GM19099 (cell line): ENCODE measurements around the gene PLEKHA4.
A peak's percentile ranks its signal among the peaks of the same experiment; 100 is the strongest.

Experiments used
- POLR2A ChIP-seq: IDR thresholded peaks from 3 replicates; pipeline ENCODE4 v1.6.1; 2011; ENCODE audit warnings: low read depth; ENCODE audit not compliant: insufficient read length; ENCODE audit errors: extremely low read depth

Gene PLEKHA4

DNA sequence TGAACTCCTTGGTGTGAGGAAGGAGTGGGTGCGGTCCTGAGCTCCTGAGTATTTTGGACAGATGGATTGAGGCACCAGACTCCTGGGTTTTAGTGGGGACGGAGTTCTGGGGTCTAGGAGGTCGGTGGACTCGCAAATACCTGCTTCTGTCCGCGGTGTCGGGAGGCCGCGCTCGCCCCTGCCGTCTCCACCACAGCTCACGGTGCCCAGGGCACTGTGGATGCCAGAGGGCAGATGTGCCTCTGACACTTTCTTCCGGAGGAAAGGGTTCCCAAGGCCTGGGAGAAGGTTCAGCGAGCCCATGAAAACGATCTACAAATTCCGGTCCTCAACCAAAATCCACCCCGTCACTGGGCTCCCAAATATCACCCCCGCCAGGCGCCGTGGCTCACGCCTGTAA lies 26.8 kb upstream of the PLEKHA4 start:
- no peak for TF ChIP-seq POLR2A

DNA sequence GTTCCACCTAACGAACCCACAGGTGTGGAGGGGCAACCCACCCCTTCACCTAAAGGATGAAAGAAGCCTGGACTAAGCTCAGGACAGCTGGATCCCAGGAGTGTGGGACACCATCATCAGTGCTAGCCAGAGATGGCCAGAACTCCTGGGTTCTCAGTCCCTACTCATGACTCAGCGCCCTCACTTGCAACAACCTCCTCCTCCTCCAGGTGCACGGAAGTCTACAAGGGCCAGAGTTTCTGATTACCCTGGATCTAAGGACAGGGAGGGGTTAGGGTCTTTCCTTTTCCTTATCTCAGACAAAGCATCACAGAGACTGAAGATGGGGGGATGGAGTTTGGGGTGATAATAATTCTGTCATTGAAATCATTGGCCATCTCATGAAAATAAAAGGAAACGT lies 22.1 kb upstream of the PLEKHA4 start:
- no peak for TF ChIP-seq POLR2A

DNA sequence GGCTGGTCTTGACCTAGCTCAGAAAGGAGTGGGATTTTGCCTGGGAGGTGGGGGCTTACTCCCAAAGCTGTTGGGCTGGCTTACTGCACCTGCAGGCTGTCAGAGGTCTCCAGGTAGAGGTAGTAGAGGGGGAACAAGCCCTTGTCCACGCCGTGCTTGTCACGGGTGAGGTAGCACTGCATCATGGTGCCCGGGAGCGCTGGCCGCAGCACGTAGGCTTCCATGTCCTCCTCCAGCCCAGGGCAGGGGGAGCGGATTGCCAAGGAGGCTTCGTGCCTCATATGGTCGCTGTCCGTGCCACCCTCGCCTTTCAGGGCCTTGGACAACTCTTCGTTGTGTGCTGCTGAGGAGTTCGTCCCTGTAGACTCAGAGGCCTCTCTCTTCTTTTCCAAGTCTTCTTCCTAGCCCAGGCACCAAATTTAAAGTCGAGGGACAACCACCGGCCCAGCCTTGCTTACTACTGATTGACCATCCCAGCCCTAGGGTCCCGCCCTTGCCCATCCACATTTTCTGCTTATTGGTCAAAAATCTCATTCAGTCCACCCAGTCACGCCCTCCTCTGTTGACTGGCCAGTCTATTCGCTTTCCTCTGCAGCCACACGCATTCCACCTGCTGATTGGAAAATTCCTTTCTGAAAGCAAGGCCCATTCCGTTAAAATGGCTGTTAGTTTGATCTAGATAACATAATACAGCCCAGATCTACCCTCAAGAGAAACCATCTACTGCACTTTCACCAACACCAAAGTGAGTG lies 19.6 kb upstream of the PLEKHA4 start:
- no peak for TF ChIP-seq POLR2A

DNA sequence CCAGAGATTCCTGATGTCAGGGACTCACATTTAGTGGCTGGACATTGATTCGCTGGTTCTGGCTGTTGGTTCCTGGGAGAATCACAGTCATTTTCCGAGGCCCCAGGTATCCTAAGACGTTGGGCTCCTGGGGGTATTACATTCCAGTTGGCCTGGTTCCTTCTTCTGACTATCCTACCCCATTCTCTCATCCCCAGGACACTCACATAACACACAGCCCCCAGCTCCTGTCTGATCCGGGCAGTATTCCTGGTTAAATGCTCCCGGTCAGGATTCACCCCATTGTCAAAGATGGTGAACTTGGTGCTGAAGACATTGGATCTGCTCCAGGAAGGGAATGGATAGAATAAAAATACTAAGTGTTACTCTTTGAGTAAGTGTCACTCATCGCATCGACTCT lies 15.3 kb upstream of the PLEKHA4 start:
- TF ChIP-seq POLR2A, result no peak

DNA sequence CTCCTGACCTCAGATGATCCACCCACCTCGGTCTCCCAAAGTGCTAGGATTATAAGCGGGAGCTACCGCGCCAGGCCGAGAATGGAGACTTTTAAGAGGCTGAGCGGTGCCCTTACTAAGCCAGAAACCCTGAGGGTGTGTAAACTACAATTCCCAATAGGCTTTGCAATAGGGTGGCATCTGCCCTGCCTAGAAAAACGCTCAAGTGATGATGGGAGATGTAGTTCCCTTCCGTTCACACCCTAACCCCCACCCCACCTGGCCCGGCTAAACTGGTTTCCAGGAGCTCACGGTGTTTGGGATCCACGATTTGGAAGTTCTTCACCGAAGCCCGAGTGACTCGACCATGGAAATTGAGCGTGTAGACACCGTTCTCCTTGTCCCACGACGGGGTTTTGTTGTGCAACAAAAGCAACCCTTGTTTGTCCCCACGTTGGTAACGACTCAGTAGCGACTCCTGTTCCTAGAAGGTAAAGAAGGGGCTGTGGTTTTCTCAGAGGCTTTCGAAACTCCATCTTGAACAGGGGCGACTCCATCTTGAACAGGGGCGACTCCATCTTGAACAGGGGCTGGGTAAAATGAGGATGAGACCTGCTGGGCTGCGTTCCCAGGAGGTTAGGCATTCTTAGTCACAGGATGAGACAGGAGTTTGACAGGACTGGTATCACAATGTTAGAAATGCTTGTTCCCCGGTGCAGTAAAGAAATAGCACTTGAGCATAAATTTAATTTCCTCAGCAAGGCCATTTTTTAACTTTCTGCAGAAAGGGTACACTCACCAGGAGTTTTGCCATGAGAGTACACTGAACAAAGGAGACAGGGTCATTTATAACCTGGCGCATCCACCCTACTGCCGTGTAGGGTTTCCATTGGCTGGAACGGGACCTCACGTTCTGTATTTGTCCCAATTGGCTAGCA lies 13.6 kb upstream of the PLEKHA4 start:
- no peak for TF ChIP-seq POLR2A

DNA sequence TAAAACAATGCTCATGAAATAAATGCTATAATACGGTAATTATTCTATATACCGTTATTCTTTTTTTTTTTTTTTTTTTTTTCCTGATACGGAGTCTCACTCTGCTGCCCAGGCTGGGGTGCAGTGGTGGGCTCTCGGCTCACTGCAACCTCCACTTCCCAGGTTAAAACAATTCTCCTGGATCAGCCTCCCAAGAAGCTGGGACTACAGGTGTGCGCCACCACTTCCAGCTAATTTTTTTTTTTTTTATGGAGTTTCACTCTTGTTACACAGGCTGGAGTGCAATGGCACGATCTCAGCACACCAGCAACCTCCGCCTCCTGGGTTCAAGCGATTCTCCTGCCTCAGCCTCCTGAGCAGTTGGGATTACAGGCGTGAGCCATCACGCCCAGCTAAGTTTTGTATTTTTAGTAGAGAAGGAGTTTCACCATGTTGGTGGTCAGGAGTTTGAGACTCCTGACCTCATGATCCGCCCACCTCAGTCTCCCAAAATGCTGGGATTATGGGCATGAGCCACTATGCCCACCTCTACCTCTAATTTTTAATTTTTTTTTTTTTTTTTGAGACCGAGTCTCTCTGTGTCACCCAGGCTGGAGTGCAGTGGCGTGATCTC lies 10.7 kb upstream of the PLEKHA4 start:
- TF ChIP-seq POLR2A, result no peak

DNA sequence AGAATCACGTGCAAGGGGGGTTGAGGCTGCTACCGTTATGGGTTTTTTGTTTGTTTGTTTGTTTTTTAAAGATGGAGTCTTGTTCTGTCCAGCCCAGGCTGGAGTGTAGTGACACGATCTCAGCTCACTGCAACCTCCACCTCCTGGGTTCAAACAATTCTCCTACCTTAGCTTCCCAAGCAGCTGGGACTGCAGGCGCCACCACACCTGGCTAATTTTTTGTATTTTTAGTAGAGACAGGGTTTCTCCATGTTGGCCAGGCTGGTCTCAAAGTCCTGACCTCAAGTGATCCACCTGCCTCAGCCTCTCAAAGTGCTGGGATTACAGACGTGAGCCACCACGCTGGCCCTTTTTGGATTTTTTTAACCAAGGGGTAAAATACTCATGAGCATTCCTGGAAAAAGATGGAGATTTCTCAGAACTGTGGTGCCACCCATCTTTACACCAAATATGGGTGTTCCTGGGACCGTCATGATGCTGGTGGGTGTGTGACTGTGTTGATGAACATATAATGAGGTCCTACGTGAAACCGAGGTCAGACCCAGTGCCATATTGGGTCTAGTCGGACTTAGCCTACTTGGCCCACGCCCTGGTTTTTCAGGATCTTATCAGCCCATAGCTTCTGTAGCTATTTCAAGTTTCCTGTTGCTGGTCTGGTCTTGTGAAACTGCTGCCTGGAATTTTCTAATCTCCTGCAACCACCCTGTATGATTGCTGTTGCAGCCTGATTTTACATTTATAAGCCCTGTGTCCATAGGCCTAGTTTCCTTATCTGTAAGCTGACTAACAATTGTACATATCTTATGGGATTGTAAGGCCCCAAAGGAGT lies 10.0 kb upstream of the PLEKHA4 start:
- TF ChIP-seq POLR2A, result peak; percentile 33

DNA sequence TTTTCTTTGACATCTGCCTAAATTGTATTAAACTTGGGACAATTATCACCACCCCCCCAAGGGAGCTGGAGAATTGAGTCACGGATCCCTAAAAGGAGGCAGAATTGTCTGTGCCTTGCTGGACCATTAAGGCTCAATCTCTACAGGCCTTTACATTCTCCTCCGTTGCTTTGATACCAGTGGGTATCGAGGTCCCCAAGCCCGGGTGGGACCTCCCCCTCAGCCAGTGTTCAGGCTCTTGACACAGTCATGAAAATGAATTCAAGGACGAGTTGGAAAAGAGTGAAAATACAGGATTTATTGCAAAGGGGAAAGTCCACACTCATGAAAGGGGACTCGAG lies 9.4 kb upstream of the PLEKHA4 start:
- TF ChIP-seq POLR2A, result no peak

DNA sequence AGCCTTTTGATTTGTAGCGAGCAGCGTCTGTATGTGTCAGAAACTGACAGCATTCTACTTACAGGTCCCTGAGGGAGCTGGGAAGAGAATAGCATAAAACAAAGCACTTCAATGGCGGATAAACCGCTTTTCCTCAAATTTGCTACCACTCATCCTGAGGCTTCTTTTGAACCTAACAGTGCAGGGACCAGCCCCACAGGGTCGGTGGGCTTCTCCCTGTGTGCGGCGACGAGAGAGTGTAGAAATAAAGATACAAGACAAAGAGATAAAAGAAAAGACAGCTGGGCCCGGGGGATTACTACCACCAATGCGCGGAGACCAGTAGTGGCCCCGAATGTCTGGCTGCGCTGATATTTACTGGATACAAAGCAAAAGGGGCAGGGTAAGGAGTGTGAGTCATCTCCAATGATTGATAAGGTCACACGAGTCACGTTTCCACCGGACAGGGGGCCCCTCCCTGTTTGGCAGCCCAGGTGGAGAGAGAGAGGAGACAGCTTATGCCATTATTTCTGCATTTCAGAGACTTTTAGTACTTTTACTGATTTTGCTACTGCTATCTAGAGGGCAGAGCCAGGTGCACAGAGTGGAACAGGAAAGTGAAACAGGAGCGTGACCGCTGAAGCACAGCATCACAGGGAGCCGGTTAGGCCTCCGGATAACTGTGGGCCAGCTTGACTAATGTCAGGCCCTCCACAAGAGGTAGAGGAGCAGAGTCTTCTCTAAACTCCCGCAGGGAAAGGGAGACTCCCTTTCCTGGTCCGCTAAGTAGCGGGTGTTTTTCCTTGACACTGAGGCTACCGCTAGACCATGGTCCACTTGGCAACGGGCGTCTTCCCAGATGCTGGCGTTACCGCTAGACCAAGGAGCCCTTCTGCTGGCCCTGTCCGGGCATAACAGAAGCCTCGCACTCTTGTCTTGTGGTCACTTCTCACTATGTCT lies 7.9 kb upstream of the PLEKHA4 start:
- TF ChIP-seq POLR2A, result peak; percentile 19

DNA sequence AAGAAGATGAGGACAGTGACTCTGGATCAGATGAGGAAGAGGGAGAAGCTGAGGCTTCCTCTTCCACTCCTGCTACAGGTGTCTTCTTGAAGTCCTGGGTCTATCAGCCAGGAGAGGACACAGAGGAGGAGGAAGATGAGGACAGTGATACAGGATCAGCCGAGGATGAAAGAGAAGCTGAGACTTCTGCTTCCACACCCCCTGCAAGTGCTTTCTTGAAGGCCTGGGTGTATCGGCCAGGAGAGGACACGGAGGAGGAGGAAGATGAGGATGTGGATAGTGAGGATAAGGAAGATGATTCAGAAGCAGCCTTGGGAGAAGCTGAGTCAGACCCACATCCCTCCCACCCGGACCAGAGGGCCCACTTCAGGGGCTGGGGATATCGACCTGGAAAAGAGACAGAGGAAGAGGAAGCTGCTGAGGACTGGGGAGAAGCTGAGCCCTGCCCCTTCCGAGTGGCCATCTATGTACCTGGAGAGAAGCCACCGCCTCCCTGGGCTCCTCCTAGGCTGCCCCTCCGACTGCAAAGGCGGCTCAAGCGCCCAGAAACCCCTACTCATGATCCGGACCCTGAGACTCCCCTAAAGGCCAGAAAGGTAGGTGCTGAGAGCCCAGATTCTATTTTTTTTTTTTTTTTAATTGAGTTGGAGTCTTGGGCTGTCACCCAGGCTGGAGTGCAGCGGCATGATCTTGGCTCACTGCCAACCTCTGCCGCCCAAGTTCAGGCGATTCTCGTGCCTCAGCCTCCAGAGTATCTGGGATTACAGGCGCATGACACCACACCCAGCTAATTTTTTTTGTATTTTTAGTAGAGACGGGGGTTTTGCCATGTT lies 6.1 kb upstream of the PLEKHA4 start:
- TF ChIP-seq POLR2A, result peak; percentile 24

DNA sequence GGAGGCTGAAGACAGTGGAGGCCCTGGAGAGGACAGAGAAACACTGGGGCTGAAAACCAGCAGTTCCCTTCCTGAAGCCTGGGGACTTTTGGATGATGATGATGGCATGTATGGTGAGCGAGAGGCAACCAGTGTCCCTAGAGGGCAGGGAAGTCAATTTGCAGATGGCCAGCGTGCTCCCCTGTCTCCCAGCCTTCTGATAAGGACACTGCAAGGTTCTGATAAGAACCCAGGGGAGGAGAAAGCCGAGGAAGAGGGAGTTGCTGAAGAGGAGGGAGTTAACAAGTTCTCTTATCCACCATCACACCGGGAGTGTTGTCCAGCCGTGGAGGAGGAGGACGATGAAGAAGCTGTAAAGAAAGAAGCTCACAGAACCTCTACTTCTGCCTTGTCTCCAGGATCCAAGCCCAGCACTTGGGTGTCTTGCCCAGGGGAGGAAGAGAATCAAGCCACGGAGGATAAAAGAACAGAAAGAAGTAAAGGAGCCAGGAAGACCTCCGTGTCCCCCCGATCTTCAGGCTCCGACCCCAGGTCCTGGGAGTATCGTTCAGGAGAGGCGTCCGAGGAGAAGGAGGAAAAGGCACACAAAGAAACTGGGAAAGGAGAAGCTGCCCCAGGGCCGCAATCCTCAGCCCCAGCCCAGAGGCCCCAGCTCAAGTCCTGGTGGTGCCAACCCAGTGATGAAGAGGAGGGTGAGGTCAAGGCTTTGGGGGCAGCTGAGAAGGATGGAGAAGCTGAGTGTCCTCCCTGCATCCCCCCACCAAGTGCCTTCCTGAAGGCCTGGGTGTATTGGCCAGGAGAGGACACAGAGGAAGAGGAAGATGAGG lies 5.3 kb upstream of the PLEKHA4 start:
- TF ChIP-seq POLR2A, result peak; percentile 19

DNA sequence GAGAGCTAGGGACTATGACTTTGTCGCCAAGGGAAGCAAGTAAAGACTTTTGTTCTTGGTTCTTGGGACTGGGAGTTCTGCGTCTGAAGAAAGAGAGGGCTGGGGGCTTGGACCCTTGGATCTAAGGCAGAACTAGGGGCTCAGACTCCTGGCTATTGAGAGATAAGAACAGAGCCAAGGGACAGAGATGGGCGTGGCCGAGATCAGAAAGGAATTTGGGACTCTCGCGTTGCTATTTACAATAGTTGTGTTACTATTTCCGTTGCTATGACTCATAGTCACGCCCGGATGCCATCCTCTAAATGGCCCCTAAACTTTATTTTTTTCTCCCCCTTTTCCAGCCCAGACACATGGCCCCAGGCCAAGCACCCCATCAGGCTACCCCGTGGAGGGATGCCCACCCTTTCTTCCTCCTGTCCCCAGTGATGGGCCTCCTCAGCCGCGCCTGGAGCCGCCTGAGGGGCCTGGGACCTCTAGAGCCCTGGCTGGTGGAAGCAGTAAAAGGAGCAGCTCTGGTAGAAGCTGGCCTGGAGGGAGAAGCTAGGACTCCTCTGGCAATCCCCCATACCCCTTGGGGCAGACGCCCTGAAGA lies 4.6 kb upstream of the PLEKHA4 start:
- peak; percentile 0 for TF ChIP-seq POLR2A
